WTC11 (cell line): ENCODE measurements around the gene SYK.
"Not testable (repeated sequence)": the region's sequence is repeated elsewhere in the genome, so short reads cannot be mapped to it uniquely, and the experiment has no call there.

ENCODE experiments used
- ZNF121 ChIP-seq: sonication (generic); formaldehyde crosslinking; IDR thresholded peaks from 2 replicates; pipeline ENCODE4 v1.8.0; 2023; ENCODE audit warnings: missing genetic modification reagents
- TF ChIP-seq, protein P1 (sequence below): fragments of 200-600 bp; IDR thresholded peaks from 2 replicates; pipeline ENCODE4 v1.8.0; 2022; ENCODE audit warnings: antibody characterized with exemption
- TF ChIP-seq, protein P2 (sequence below): sonication (generic); formaldehyde crosslinking; IDR thresholded peaks from 2 replicates; pipeline ENCODE4 v1.8.1; 2023; ENCODE audit warnings: mild to moderate bottlenecking, missing genetic modification reagents, moderate library complexity

DNA sequence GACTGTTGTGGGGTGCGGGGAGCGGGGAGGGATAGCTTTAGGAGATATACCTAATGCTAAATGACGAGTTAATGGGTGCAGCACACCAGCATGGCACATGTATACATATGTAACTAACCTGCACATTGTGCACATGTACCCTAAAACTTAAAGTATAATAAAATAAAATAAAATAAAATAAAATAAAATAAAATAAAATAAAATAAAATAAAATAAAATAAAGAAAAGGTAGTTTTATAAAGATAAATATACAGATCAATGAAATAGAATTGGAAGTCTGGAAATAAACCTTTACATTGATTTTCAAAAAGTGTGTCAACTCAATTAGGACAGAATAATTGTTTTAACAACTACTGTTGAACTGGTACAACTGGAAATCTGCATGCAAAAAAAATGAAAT, 8.6 kb upstream of the SYK start:
- TF ChIP-seq, protein P1, sequence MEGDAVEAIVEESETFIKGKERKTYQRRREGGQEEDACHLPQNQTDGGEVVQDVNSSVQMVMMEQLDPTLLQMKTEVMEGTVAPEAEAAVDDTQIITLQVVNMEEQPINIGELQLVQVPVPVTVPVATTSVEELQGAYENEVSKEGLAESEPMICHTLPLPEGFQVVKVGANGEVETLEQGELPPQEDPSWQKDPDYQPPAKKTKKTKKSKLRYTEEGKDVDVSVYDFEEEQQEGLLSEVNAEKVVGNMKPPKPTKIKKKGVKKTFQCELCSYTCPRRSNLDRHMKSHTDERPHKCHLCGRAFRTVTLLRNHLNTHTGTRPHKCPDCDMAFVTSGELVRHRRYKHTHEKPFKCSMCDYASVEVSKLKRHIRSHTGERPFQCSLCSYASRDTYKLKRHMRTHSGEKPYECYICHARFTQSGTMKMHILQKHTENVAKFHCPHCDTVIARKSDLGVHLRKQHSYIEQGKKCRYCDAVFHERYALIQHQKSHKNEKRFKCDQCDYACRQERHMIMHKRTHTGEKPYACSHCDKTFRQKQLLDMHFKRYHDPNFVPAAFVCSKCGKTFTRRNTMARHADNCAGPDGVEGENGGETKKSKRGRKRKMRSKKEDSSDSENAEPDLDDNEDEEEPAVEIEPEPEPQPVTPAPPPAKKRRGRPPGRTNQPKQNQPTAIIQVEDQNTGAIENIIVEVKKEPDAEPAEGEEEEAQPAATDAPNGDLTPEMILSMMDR = not testable (repeated sequence)
- TF ChIP-seq, protein P2, sequence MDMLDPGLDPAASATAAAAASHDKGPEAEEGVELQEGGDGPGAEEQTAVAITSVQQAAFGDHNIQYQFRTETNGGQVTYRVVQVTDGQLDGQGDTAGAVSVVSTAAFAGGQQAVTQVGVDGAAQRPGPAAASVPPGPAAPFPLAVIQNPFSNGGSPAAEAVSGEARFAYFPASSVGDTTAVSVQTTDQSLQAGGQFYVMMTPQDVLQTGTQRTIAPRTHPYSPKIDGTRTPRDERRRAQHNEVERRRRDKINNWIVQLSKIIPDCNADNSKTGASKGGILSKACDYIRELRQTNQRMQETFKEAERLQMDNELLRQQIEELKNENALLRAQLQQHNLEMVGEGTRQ (CRISPR knock-in tag) = not testable (repeated sequence)
- TF ChIP-seq ZNF121 (CRISPR knock-in tag) = not testable (repeated sequence)
